Neural cell (in vitro differentiated cells): Measurements from ENCODE around the gene DDX47. TPM values are rescaled to one million over a fixed set of nuclear protein-coding genes. Genes with fewer than 3 reads are reported as not detected.
"Not testable (repeated sequence)": the region's sequence is repeated elsewhere in the genome, so short reads cannot be mapped to it uniquely, and the experiment has no call there.

Experiments
- H2AFZ ChIP-seq: fragments of 200-600, 300-800 bp; sonication (generic), shearing (Covaris generic); 2 replicates; pipeline ENCODE4 v1.6.0; 2014; ENCODE audit warnings: low read depth, mild to moderate bottlenecking, antibody characterized with exemption, low read length, moderate library complexity
- H3F3A ChIP-seq: fragments of 200-600 bp; shearing (Covaris generic); 2 replicates; pipeline ENCODE4 v1.6.1; 2016; ENCODE audit warnings: mild to moderate bottlenecking, moderate library complexity, mixed read lengths, antibody characterized with exemption, low read length; ENCODE audit not compliant: insufficient read depth, poor library complexity, severe bottlenecking
- H3K27ac ChIP-seq: fragments of 200-600, 300-800 bp; sonication (generic), shearing (Covaris generic); 2 replicates; pipeline ENCODE4 v1.5.1; 2014; ENCODE audit warnings: mild to moderate bottlenecking, low read length, moderate library complexity
- H3K27me3 ChIP-seq: fragments of 300-800, 200-600 bp; sonication (generic), shearing (Covaris generic); 2 replicates; pipeline ENCODE4 v1.6.0; 2014; ENCODE audit warnings: mild to moderate bottlenecking, low read depth, low read length, moderate library complexity; ENCODE audit not compliant: insufficient read depth
- H3K36me3 ChIP-seq: fragments of 300-800, 200-600 bp; sonication (generic), shearing (Covaris generic); 2 replicates; pipeline ENCODE4 v1.5.1; 2014; ENCODE audit warnings: mild to moderate bottlenecking, antibody characterized with exemption, low read length, moderate library complexity; ENCODE audit not compliant: insufficient read depth
- H3K4me2 ChIP-seq: fragments of 300-800, 200-600 bp; sonication (generic), shearing (Covaris generic); 2 replicates; pipeline ENCODE4 v1.6.0; 2014; ENCODE audit warnings: mild to moderate bottlenecking, low read length
- H3K4me3 ChIP-seq: fragments of 300-800, 200-600 bp; sonication (generic), shearing (Covaris generic); 2 replicates; pipeline ENCODE4 v1.5.1; 2014; ENCODE audit warnings: mild to moderate bottlenecking, low read length, moderate library complexity
- H3K79me2 ChIP-seq: fragments of 200-600 bp; shearing (Covaris generic); replicated peaks from 2 replicates; pipeline ENCODE4 v1.6.0; 2014; ENCODE audit warnings: mild to moderate bottlenecking, low read length, moderate library complexity; ENCODE audit not compliant: insufficient read depth
- H3K9ac ChIP-seq: fragments of 300-800, 200-600 bp; sonication (generic), shearing (Covaris generic); 2 replicates; pipeline ENCODE4 v1.6.1; 2016; ENCODE audit warnings: mild to moderate bottlenecking, low read length, mixed read lengths
- H3K9me2 ChIP-seq: fragments of 200-600 bp; shearing (Covaris generic); 2 replicates; pipeline ENCODE4 v1.6.1; 2016; ENCODE audit warnings: mild to moderate bottlenecking, low read length, mixed read lengths; ENCODE audit not compliant: insufficient read depth
- H3K9me3 ChIP-seq: fragments of 200-600, 300-800 bp; sonication (generic), shearing (Covaris generic); 2 replicates; pipeline ENCODE4 v1.6.1; 2016; ENCODE audit warnings: mild to moderate bottlenecking, mixed run types, low read length, moderate library complexity, mixed read lengths
- H4K20me1 ChIP-seq: fragments of 200-600 bp; shearing (Covaris generic); 2 replicates; pipeline ENCODE4 v1.6.1; 2016; ENCODE audit warnings: mild to moderate bottlenecking, mixed run types; ENCODE audit not compliant: insufficient read depth
- EP300 ChIP-seq: fragments of 450-650 bp; conservative IDR thresholded peaks from 2 replicates; pipeline ENCODE4 v1.6.1; 2014; ENCODE audit warnings: antibody characterized with exemption, mild to moderate bottlenecking, moderate library complexity; ENCODE audit not compliant: poor library complexity, severe bottlenecking
- EZH2 ChIP-seq: fragments of 200-600, 300-800 bp; shearing (Covaris generic), sonication (generic); IDR thresholded peaks from 2 replicates; pipeline ENCODE4 v1.6.1; 2014; ENCODE audit warnings: antibody characterized with exemption, low read length, borderline replicate concordance, mild to moderate bottlenecking; ENCODE audit not compliant: insufficient read depth, poor library complexity, severe bottlenecking
- MXI1 ChIP-seq: fragments of 450-650 bp; conservative IDR thresholded peaks from 2 replicates; pipeline ENCODE4 v1.6.1; 2014; ENCODE audit warnings: antibody characterized with exemption, mild to moderate bottlenecking; ENCODE audit not compliant: poor library complexity, severe bottlenecking
- POLR2AphosphoS5 ChIP-seq: IDR thresholded peaks from 2 replicates; pipeline ENCODE4 v1.6.1; 2012
- RAD21 ChIP-seq: fragments of 450-650 bp; conservative IDR thresholded peaks from 2 replicates; pipeline ENCODE4 v1.6.1; 2014; ENCODE audit warnings: antibody characterized with exemption, mild to moderate bottlenecking, moderate library complexity
- SMC3 ChIP-seq: fragments of 450-650 bp; conservative IDR thresholded peaks from 2 replicates; pipeline ENCODE4 v1.6.1; 2014; ENCODE audit warnings: antibody characterized with exemption, mild to moderate bottlenecking, moderate library complexity; ENCODE audit not compliant: poor library complexity
- TAF1 ChIP-seq: IDR thresholded peaks from 2 replicates; pipeline ENCODE4 v1.6.1; 2012; ENCODE audit warnings: low read depth
- polyA plus RNA-seq: library from polyadenylated mRNA; depleted of rRNA; stranded (reverse); fragments of >200 nt; gene quantifications from 2 replicates; pipeline ENCODE4 v1.2.3, GENCODE V29; 2014
- TF ChIP-seq, protein P1 (sequence below): fragments of 450-650 bp; IDR thresholded peaks from 2 replicates; pipeline ENCODE4 v1.5.1; 2014; ENCODE audit warnings: antibody characterized with exemption, mild to moderate bottlenecking, moderate library complexity; ENCODE audit not compliant: poor library complexity, severe bottlenecking
- TF ChIP-seq, protein P2 (sequence below): IDR thresholded peaks from 2 replicates; pipeline ENCODE4 v1.6.1; 2012; ENCODE audit warnings: borderline replicate concordance

DDX47 gene
- polyA plus RNA-seq, 1 donor from 2014 or later, result 97.6 TPM

DNA sequence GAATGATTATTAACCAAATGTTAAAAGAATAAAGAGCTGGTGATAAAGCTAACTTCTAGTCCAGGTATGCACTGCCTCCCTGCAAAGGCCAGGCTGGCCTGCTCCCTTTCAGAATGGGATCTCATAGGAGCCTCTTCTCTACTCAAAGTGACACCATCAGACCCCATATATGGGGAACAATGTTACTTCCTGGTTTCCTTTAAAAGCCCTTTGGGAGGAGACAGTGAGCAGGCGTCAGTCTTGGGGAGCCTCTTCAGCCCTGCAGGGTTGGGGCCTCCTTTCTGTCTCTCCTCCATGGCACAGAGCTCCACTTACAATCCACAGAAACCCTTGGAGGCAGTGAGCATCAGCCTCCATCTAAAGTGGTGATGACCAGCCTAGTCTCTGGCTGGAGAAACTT, 60.9 kb downstream of the DDX47 start:
- Histone ChIP-seq H3K9ac (no peak overlapping the region), H3K4me3 (no peak overlapping the region), H3K9me2 (no peaks in the 10 kb centered on the region), H3F3A (no peaks in the 10 kb centered on the region), H3K79me2 (no peaks in the 10 kb centered on the region), H4K20me1 (no peaks in the 10 kb centered on the region), H3K27ac (no peak overlapping the region), H3K27me3 (no peaks in the 10 kb centered on the region), H2AFZ (no peak overlapping the region), H3K4me2 (no peak overlapping the region), H3K36me3 (no peaks in the 10 kb centered on the region), H3K9me3 (no peaks in the 10 kb centered on the region)
- TF ChIP-seq SMC3 (no peak), MXI1 (no peak), EP300 (no peak), EZH2 (no peak), POLR2AphosphoS5 (no peak), TAF1 (no peak), RAD21 (no peak)
- TF ChIP-seq, protein P1, sequence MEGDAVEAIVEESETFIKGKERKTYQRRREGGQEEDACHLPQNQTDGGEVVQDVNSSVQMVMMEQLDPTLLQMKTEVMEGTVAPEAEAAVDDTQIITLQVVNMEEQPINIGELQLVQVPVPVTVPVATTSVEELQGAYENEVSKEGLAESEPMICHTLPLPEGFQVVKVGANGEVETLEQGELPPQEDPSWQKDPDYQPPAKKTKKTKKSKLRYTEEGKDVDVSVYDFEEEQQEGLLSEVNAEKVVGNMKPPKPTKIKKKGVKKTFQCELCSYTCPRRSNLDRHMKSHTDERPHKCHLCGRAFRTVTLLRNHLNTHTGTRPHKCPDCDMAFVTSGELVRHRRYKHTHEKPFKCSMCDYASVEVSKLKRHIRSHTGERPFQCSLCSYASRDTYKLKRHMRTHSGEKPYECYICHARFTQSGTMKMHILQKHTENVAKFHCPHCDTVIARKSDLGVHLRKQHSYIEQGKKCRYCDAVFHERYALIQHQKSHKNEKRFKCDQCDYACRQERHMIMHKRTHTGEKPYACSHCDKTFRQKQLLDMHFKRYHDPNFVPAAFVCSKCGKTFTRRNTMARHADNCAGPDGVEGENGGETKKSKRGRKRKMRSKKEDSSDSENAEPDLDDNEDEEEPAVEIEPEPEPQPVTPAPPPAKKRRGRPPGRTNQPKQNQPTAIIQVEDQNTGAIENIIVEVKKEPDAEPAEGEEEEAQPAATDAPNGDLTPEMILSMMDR, result no peak
- TF ChIP-seq, protein P2, sequence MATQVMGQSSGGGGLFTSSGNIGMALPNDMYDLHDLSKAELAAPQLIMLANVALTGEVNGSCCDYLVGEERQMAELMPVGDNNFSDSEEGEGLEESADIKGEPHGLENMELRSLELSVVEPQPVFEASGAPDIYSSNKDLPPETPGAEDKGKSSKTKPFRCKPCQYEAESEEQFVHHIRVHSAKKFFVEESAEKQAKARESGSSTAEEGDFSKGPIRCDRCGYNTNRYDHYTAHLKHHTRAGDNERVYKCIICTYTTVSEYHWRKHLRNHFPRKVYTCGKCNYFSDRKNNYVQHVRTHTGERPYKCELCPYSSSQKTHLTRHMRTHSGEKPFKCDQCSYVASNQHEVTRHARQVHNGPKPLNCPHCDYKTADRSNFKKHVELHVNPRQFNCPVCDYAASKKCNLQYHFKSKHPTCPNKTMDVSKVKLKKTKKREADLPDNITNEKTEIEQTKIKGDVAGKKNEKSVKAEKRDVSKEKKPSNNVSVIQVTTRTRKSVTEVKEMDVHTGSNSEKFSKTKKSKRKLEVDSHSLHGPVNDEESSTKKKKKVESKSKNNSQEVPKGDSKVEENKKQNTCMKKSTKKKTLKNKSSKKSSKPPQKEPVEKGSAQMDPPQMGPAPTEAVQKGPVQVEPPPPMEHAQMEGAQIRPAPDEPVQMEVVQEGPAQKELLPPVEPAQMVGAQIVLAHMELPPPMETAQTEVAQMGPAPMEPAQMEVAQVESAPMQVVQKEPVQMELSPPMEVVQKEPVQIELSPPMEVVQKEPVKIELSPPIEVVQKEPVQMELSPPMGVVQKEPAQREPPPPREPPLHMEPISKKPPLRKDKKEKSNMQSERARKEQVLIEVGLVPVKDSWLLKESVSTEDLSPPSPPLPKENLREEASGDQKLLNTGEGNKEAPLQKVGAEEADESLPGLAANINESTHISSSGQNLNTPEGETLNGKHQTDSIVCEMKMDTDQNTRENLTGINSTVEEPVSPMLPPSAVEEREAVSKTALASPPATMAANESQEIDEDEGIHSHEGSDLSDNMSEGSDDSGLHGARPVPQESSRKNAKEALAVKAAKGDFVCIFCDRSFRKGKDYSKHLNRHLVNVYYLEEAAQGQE, result no peak

DNA sequence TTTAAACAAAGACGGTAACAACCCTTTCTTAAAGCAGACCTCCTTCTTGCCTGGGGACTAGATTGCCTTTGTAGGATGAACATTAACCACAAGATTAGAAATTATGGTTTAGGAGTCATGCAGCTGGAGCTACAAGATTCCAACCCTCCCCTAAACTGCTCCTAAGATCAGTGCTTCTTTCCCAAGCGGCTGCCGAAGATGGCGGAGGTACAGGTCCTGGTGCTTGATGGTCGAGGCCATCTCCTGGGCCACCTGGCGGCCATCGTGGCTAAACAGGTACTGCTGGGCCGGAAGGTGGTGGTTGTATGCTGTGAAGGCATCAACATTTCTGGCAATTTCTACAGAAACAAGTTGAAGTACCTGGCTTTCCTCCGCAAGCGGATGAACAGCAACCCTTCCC, 62.2 kb downstream of the DDX47 start:
- H3F3A ChIP-seq, H3K9ac ChIP-seq, H2AFZ ChIP-seq, H3K4me2 ChIP-seq, H3K36me3 ChIP-seq, H3K9me2 ChIP-seq, H3K79me2 ChIP-seq, H4K20me1 ChIP-seq, H3K4me3 ChIP-seq, H3K27ac ChIP-seq, H3K9me3 ChIP-seq, H3K27me3 ChIP-seq: not testable (repeated sequence)

DNA sequence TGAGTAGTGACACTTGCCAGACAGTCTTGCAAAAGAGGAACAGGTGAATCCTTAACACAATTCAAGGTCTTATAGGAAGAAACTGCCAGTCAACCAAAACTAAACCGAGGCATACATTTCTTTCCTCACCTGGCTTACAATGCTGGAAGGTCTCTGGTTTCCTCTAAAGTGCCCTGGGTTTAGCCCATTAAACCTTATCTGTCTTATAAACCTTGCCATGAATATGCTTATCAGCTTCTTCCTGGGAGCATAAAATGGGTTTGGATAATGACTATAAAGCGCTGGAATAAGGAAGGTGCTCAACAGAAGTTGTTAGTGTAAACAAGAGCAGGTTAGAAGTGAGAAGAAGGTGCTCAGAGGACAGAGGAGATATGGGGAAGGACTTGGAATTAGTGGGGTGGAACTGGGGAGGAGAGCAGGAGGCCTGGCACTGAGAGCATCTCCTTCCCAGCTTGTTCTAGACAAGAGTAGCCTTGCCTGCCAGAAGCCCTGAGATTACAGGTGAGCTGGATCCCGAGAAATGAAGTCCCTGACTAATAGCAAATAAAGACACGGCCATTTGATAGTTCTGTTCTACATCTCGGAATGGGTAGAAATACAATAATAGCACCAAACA, 64.1 kb downstream of the DDX47 start:
- H3K9me2 ChIP-seq, result no peaks in the 10 kb centered on the region
- no peak overlapping the region for H3K27ac ChIP-seq
- no peaks in the 10 kb centered on the region for H3K27me3 ChIP-seq
- no peaks in the 10 kb centered on the region for H3K9me3 ChIP-seq
- TF ChIP-seq, protein P2, result no peak
- TF ChIP-seq RAD21 (no peak), TAF1 (no peak), POLR2AphosphoS5 (no peak), EZH2 (no peak), MXI1 (no peak), EP300 (no peak), SMC3 (no peak)
- TF ChIP-seq, protein P1, result no peak
- no peak overlapping the region for H2AFZ ChIP-seq
- H3K4me3 ChIP-seq, result no peak overlapping the region
- no peak overlapping the region for H3K4me2 ChIP-seq
- H3K36me3 ChIP-seq, result no peaks in the 10 kb centered on the region
- H4K20me1 ChIP-seq, result no peaks in the 10 kb centered on the region
- H3K79me2 ChIP-seq, result no peaks in the 10 kb centered on the region
- H3K9ac ChIP-seq, result no peak overlapping the region
- no peaks in the 10 kb centered on the region for H3F3A ChIP-seq
